Neural cell (in vitro differentiated cells): ENCODE results near the gene DLK2. TPM values are rescaled to one million over a fixed set of nuclear protein-coding genes. Genes with fewer than 3 reads are reported as not detected.
"Not testable (repeated sequence)": the region's sequence is repeated elsewhere in the genome, so short reads cannot be mapped to it uniquely, and the experiment has no call there.

ENCODE experiments used
- H2AFZ ChIP-seq: fragments of 200-600, 300-800 bp; sonication (generic), shearing (Covaris generic); 2 replicates; pipeline ENCODE4 v1.6.0; 2014; ENCODE audit warnings: low read depth, mild to moderate bottlenecking, antibody characterized with exemption, low read length, moderate library complexity
- H3F3A ChIP-seq: fragments of 200-600 bp; shearing (Covaris generic); 2 replicates; pipeline ENCODE4 v1.6.1; 2016; ENCODE audit warnings: mild to moderate bottlenecking, moderate library complexity, mixed read lengths, antibody characterized with exemption, low read length; ENCODE audit not compliant: insufficient read depth, poor library complexity, severe bottlenecking
- H3K27ac ChIP-seq: fragments of 200-600, 300-800 bp; sonication (generic), shearing (Covaris generic); 2 replicates; pipeline ENCODE4 v1.5.1; 2014; ENCODE audit warnings: mild to moderate bottlenecking, low read length, moderate library complexity
- H3K27me3 ChIP-seq: fragments of 300-800, 200-600 bp; sonication (generic), shearing (Covaris generic); 2 replicates; pipeline ENCODE4 v1.6.0; 2014; ENCODE audit warnings: mild to moderate bottlenecking, low read depth, low read length, moderate library complexity; ENCODE audit not compliant: insufficient read depth
- H3K36me3 ChIP-seq: fragments of 300-800, 200-600 bp; sonication (generic), shearing (Covaris generic); 2 replicates; pipeline ENCODE4 v1.5.1; 2014; ENCODE audit warnings: mild to moderate bottlenecking, antibody characterized with exemption, low read length, moderate library complexity; ENCODE audit not compliant: insufficient read depth
- H3K4me2 ChIP-seq: fragments of 300-800, 200-600 bp; sonication (generic), shearing (Covaris generic); 2 replicates; pipeline ENCODE4 v1.6.0; 2014; ENCODE audit warnings: mild to moderate bottlenecking, low read length
- H3K4me3 ChIP-seq: fragments of 300-800, 200-600 bp; sonication (generic), shearing (Covaris generic); 2 replicates; pipeline ENCODE4 v1.5.1; 2014; ENCODE audit warnings: mild to moderate bottlenecking, low read length, moderate library complexity
- H3K79me2 ChIP-seq: fragments of 200-600 bp; shearing (Covaris generic); replicated peaks from 2 replicates; pipeline ENCODE4 v1.6.0; 2014; ENCODE audit warnings: mild to moderate bottlenecking, low read length, moderate library complexity; ENCODE audit not compliant: insufficient read depth
- H3K9ac ChIP-seq: fragments of 300-800, 200-600 bp; sonication (generic), shearing (Covaris generic); 2 replicates; pipeline ENCODE4 v1.6.1; 2016; ENCODE audit warnings: mild to moderate bottlenecking, low read length, mixed read lengths
- H3K9me2 ChIP-seq: fragments of 200-600 bp; shearing (Covaris generic); 2 replicates; pipeline ENCODE4 v1.6.1; 2016; ENCODE audit warnings: mild to moderate bottlenecking, low read length, mixed read lengths; ENCODE audit not compliant: insufficient read depth
- H3K9me3 ChIP-seq: fragments of 200-600, 300-800 bp; sonication (generic), shearing (Covaris generic); 2 replicates; pipeline ENCODE4 v1.6.1; 2016; ENCODE audit warnings: mild to moderate bottlenecking, mixed run types, low read length, moderate library complexity, mixed read lengths
- H4K20me1 ChIP-seq: fragments of 200-600 bp; shearing (Covaris generic); 2 replicates; pipeline ENCODE4 v1.6.1; 2016; ENCODE audit warnings: mild to moderate bottlenecking, mixed run types; ENCODE audit not compliant: insufficient read depth
- EP300 ChIP-seq: fragments of 450-650 bp; conservative IDR thresholded peaks from 2 replicates; pipeline ENCODE4 v1.6.1; 2014; ENCODE audit warnings: antibody characterized with exemption, mild to moderate bottlenecking, moderate library complexity; ENCODE audit not compliant: poor library complexity, severe bottlenecking
- EZH2 ChIP-seq: fragments of 200-600, 300-800 bp; shearing (Covaris generic), sonication (generic); IDR thresholded peaks from 2 replicates; pipeline ENCODE4 v1.6.1; 2014; ENCODE audit warnings: antibody characterized with exemption, low read length, borderline replicate concordance, mild to moderate bottlenecking; ENCODE audit not compliant: insufficient read depth, poor library complexity, severe bottlenecking
- MXI1 ChIP-seq: fragments of 450-650 bp; conservative IDR thresholded peaks from 2 replicates; pipeline ENCODE4 v1.6.1; 2014; ENCODE audit warnings: antibody characterized with exemption, mild to moderate bottlenecking; ENCODE audit not compliant: poor library complexity, severe bottlenecking
- POLR2AphosphoS5 ChIP-seq: IDR thresholded peaks from 2 replicates; pipeline ENCODE4 v1.6.1; 2012
- RAD21 ChIP-seq: fragments of 450-650 bp; conservative IDR thresholded peaks from 2 replicates; pipeline ENCODE4 v1.6.1; 2014; ENCODE audit warnings: antibody characterized with exemption, mild to moderate bottlenecking, moderate library complexity
- REST ChIP-seq: IDR thresholded peaks from 2 replicates; pipeline ENCODE4 v1.6.1; 2012; ENCODE audit warnings: borderline replicate concordance
- SMC3 ChIP-seq: fragments of 450-650 bp; conservative IDR thresholded peaks from 2 replicates; pipeline ENCODE4 v1.6.1; 2014; ENCODE audit warnings: antibody characterized with exemption, mild to moderate bottlenecking, moderate library complexity; ENCODE audit not compliant: poor library complexity
- TAF1 ChIP-seq: IDR thresholded peaks from 2 replicates; pipeline ENCODE4 v1.6.1; 2012; ENCODE audit warnings: low read depth
- polyA plus RNA-seq: library from polyadenylated mRNA; depleted of rRNA; stranded (reverse); fragments of >200 nt; gene quantifications from 2 replicates; pipeline ENCODE4 v1.2.3, GENCODE V29; 2014
- TF ChIP-seq, protein P1 (sequence below): fragments of 450-650 bp; IDR thresholded peaks from 2 replicates; pipeline ENCODE4 v1.5.1; 2014; ENCODE audit warnings: antibody characterized with exemption, mild to moderate bottlenecking, moderate library complexity; ENCODE audit not compliant: poor library complexity, severe bottlenecking

The DLK2 gene
- polyA plus RNA-seq, 1 donor from 2014 or later, result 19.8 TPM

DNA sequence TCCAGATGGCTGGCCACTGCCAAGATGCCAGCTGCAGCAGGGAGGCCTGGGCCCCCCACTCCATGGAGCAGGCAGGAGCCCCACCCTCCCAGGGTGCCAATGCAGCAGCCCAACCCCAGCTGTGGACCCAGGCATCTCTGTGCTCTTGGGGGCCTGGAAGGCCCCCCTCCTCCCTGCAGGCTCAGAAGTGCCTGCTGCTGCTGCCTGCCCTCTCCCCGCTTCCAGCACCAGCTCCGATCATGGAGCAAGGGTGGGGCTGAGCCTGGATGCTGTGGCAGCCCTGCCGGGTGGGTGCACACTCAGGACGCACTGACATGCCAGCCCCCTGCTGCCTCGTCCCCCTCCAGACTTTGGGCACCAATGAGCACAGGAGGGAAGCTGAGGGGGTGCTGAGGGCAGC lies 42.8 kb downstream of the DLK2 start:
- TF ChIP-seq RAD21, result no peak
- TF ChIP-seq SMC3, result no peak
- no peak for TF ChIP-seq EP300
- no peak for TF ChIP-seq MXI1
- TF ChIP-seq, protein P1, sequence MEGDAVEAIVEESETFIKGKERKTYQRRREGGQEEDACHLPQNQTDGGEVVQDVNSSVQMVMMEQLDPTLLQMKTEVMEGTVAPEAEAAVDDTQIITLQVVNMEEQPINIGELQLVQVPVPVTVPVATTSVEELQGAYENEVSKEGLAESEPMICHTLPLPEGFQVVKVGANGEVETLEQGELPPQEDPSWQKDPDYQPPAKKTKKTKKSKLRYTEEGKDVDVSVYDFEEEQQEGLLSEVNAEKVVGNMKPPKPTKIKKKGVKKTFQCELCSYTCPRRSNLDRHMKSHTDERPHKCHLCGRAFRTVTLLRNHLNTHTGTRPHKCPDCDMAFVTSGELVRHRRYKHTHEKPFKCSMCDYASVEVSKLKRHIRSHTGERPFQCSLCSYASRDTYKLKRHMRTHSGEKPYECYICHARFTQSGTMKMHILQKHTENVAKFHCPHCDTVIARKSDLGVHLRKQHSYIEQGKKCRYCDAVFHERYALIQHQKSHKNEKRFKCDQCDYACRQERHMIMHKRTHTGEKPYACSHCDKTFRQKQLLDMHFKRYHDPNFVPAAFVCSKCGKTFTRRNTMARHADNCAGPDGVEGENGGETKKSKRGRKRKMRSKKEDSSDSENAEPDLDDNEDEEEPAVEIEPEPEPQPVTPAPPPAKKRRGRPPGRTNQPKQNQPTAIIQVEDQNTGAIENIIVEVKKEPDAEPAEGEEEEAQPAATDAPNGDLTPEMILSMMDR, result no peak
- TF ChIP-seq REST, result no peak
- no peak for TF ChIP-seq POLR2AphosphoS5
- TF ChIP-seq EZH2, result no peak
- no peak for TF ChIP-seq TAF1
- Histone ChIP-seq H3K27me3 (no peaks in the 10 kb centered on the region), H3K79me2 (no peaks in the 10 kb centered on the region), H3F3A (no peaks in the 10 kb centered on the region), H4K20me1 (no peaks in the 10 kb centered on the region), H2AFZ (no peak overlapping the region), H3K9ac (no peak overlapping the region), H3K36me3 (no peaks in the 10 kb centered on the region), H3K27ac (no peak overlapping the region), H3K4me2 (no peak overlapping the region), H3K4me3 (no peak overlapping the region), H3K9me3 (no peaks in the 10 kb centered on the region), H3K9me2 (no peaks in the 10 kb centered on the region)

- not testable (repeated sequence) for H3K4me3 ChIP-seq, H3K27me3 ChIP-seq, H3K27ac ChIP-seq, H3F3A ChIP-seq, H3K4me2 ChIP-seq, H2AFZ ChIP-seq, H3K36me3 ChIP-seq, H3K79me2 ChIP-seq, H3K9me3 ChIP-seq, H3K9ac ChIP-seq, H4K20me1 ChIP-seq, H3K9me2 ChIP-seq
These were observed 44.6 kb downstream of the DLK2 start for GRCh38 chr6:43410776-43411175.

DNA sequence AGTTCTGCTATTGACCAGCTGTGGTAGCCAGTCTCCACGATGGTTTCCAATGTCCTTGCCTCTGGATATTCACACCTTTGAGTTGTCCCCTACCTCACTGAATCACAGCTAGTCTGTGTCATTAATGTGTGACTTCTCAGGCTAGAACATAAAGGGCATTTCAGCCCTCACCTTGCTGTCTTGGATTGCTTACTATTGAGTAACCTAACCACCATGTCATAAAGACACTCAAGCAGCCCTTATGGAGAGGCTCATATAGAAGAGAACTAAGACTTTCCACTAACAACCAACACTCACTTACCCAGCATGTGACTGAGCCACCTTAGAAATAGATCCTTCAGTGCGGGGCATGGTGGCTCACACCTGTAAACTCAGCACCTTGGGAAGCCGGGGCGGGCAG lies 47.1 kb downstream of the DLK2 start:
- H3F3A ChIP-seq, result no peaks in the 10 kb centered on the region
- H3K27ac ChIP-seq, result no peak overlapping the region
- no peaks in the 10 kb centered on the region for H3K79me2 ChIP-seq
- H2AFZ ChIP-seq, result no peak overlapping the region
- H3K27me3 ChIP-seq, result no peaks in the 10 kb centered on the region
- H3K9ac ChIP-seq, result no peak overlapping the region
- no peak overlapping the region for H3K4me2 ChIP-seq
- no peaks in the 10 kb centered on the region for H4K20me1 ChIP-seq
- no peaks in the 10 kb centered on the region for H3K36me3 ChIP-seq
- no peak overlapping the region for H3K4me3 ChIP-seq
- TF ChIP-seq SMC3, result no peak
- TF ChIP-seq MXI1, result no peak
- no peak for TF ChIP-seq REST
- no peak for TF ChIP-seq POLR2AphosphoS5
- TF ChIP-seq RAD21, result no peak
- H3K9me3 ChIP-seq, result no peaks in the 10 kb centered on the region
- H3K9me2 ChIP-seq, result no peaks in the 10 kb centered on the region
